Right atrium auricular region (tissue), 2 donors: ENCODE data around the gene PSAPL1. TPM values are rescaled to one million over a fixed set of nuclear protein-coding genes. Genes with fewer than 3 reads are reported as not detected.

Source experiments
- DNase-seq: peaks from one replicate; pipeline ENCODE4 v3.0.0-alpha.2; 2019; ENCODE audit warnings: low spot score
- H3K27ac ChIP-seq, 2 donors: fragments of 200-600 bp; sonication (generic); 1 replicate in 1 of 2; 2 replicates in 1 of 2; pipeline ENCODE4 v1.5.1; 2016 to 2019
- H3K27me3 ChIP-seq, 2 donors: fragments of 200-600 bp; sonication (generic); one replicate each; pipeline versions ENCODE4 v1.5.1 to v1.6.0; 2017 to 2019
- H3K36me3 ChIP-seq: fragments of 200-600 bp; sonication (generic); one replicate; pipeline ENCODE4 v1.5.1; 2016
- H3K4me1 ChIP-seq, 2 donors: fragments of 200-600 bp; sonication (generic); one replicate each; pipeline versions ENCODE4 v1.5.1 to v1.6.0; 2017 to 2019
- H3K4me3 ChIP-seq, 2 donors: fragments of 200-600 bp; sonication (generic); 1 replicate in 1 of 2; 2 replicates in 1 of 2; pipeline ENCODE4 v1.5.1; 2017 to 2019; ENCODE audit warnings: mild to moderate bottlenecking in 1 of 2, moderate library complexity in 1 of 2
- H3K9me3 ChIP-seq, 2 donors: fragments of 200-600 bp; sonication (generic); one replicate each; pipeline ENCODE4 v1.5.1; 2019
- total RNA-seq, 2 donors: library from RNA; depleted of rRNA; stranded (reverse); fragments of >200 nt; gene quantifications; one replicate each; pipeline ENCODE4 v1.1.0, GENCODE V29; 2016
- TF ChIP-seq, protein P1 (sequence below), 2 donors: fragments of 200-600 bp; sonication (generic); IDR thresholded peaks; one replicate each; pipeline ENCODE4 v1.5.1; 2019; ENCODE audit warnings: antibody characterized with exemption in 2 of 2

Gene PSAPL1
- total RNA-seq, 2 donors from 2014 or later, result 0.12 TPM; not detected in 1

DNA sequence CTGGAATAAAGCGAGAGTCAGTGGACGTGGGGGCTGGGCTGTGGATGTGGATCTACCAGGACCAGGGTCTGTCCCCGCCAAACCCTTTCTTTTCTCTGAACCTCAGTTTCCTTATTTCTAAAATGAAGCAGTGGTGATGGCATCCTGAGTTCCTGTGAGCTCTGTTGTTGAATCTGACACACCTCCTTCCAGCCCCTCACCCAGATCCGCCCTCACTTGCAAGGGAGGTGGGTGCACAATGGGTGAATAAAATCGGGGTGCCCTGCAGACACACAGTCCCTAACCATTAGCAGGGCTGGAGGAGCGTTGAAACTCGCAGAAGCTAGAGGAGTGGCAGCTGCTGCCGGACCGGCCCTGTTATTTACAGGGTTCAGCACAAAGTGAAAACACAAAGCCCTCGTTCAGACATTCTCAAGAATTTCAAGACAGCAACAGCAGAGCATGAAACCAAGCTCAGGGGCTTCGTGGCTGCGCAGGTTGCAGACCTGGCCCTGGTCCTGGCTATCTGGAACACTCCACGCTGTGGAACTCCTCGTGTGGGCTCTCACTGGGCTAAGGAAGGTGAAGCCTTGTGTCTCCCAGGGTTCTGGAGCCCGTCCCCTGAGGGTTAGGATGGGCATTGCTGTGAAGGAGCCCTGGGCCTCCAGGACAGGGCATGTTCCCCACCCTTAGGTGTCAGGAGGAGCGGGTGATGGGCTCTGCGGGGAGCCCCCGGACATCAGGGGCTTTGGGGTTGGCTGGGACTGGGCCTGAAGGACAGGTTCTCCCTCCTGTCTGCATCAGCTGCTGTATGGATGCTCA, 42.9 kb downstream of the PSAPL1 start:
- Histone ChIP-seq H3K36me3 (no peaks in the 10 kb centered on the region), H3K27ac (no peak overlapping the region), H3K27me3 (no peaks in the 10 kb centered on the region), H3K4me1 (no peaks in the 10 kb centered on the region), H3K4me3 (no peak overlapping the region), H3K9me3 (no peaks in the 10 kb centered on the region)
- DNase-seq, result no peak
- TF ChIP-seq, protein P1, sequence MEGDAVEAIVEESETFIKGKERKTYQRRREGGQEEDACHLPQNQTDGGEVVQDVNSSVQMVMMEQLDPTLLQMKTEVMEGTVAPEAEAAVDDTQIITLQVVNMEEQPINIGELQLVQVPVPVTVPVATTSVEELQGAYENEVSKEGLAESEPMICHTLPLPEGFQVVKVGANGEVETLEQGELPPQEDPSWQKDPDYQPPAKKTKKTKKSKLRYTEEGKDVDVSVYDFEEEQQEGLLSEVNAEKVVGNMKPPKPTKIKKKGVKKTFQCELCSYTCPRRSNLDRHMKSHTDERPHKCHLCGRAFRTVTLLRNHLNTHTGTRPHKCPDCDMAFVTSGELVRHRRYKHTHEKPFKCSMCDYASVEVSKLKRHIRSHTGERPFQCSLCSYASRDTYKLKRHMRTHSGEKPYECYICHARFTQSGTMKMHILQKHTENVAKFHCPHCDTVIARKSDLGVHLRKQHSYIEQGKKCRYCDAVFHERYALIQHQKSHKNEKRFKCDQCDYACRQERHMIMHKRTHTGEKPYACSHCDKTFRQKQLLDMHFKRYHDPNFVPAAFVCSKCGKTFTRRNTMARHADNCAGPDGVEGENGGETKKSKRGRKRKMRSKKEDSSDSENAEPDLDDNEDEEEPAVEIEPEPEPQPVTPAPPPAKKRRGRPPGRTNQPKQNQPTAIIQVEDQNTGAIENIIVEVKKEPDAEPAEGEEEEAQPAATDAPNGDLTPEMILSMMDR (IDR thresholded peaks at IDR 0.05), result no peak

DNA sequence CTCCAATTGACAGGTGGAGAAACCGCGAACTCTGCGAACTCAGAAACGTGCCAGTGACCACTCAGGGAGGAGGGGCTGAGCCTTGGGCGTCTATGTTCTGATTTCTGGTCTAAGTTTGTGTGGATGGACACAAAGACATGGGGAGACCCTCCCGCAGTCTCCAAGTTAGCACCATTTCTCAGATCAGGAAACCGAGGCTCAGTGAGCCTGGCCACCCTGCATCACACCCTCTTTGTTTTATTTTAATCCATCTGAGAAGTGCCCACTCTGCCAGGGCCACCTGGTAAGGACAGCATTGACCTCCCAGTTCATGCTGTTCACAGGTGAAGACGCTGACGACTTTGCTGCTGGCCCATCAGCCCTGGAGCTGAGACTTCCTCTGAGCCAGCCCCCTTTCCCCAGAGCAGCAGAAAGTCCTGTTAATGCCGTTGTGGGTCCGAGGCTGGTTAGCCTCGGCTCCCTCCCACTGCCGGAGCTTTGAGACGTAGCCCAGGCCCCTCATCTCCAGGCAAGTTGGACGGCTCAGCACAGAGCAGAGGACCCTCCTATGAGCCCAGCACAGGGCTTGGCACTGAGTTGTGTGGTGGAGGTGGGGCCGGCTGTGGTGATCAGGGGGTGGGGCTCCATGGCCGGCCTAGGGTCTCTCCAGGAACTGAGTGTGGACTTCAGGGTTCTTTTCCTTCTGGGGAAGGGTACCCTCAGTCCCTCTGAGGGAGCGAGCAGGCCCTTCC, 43.7 kb downstream of the PSAPL1 start:
- Histone ChIP-seq H3K9me3 (no peaks in the 10 kb centered on the region), H3K36me3 (no peaks in the 10 kb centered on the region), H3K4me3 (no peak overlapping the region), H3K27ac (no peak overlapping the region), H3K27me3 (no peaks in the 10 kb centered on the region), H3K4me1 (no peaks in the 10 kb centered on the region)
- peak; percentile 34 for DNase-seq
- TF ChIP-seq, protein P1 (IDR thresholded peaks at IDR 0.05), result no peak

DNA sequence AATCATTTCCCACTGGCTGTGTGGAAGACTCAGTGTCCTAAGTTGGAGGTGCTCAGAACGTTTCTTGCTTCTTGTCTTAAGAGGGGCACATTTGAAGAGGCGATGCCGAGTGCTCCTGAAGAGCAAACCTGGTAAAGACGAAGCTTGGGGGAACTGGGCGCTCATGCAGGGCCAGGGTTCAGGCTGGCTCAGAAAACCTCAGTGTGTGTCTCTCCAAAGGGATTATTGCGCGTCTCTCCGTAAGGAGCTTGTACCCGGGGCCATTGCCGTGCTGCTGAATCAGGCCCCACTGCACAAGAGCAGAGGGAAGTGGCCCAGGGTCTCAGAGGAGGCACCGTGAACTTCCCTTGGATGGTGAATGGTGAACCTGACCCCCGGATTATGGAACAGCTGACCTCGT, 44.4 kb downstream of the PSAPL1 start:
- no peaks in the 10 kb centered on the region for H3K4me1 ChIP-seq
- H3K36me3 ChIP-seq, result no peaks in the 10 kb centered on the region
- no peak overlapping the region for H3K27ac ChIP-seq
- H3K27me3 ChIP-seq, result no peaks in the 10 kb centered on the region
- peak; percentile 32 for DNase-seq
- no peaks in the 10 kb centered on the region for H3K9me3 ChIP-seq
- TF ChIP-seq, protein P1 (IDR thresholded peaks at IDR 0.05), result no peak
- no peak overlapping the region for H3K4me3 ChIP-seq

DNA sequence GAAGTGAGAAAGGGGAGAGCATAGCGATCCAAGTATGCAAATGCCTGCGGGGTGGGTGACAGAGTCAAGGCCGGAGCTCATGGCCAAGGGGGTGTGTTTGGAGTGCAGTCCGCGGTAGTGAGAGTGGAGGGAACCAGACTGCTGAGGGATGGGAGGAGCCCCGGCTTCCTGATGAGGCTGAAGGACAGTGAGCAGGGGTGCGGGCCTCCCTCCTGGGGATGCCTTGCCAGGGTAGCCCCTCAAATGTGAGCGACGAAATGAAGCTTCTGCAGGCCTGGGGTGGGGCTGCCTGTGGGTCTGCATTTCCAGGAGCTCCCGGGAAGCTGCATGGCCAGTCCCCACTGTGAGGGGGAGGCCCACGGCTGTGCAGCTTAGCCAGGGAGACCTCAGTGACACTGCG, 45.0 kb downstream of the PSAPL1 start:
- Histone ChIP-seq H3K27ac (no peak overlapping the region), H3K4me3 (no peak overlapping the region), H3K27me3 (no peaks in the 10 kb centered on the region), H3K9me3 (no peaks in the 10 kb centered on the region), H3K4me1 (no peaks in the 10 kb centered on the region), H3K36me3 (no peaks in the 10 kb centered on the region)
- DNase-seq, result peak; percentile 28
- TF ChIP-seq, protein P1 (IDR thresholded peaks at IDR 0.05), result no peak

DNA sequence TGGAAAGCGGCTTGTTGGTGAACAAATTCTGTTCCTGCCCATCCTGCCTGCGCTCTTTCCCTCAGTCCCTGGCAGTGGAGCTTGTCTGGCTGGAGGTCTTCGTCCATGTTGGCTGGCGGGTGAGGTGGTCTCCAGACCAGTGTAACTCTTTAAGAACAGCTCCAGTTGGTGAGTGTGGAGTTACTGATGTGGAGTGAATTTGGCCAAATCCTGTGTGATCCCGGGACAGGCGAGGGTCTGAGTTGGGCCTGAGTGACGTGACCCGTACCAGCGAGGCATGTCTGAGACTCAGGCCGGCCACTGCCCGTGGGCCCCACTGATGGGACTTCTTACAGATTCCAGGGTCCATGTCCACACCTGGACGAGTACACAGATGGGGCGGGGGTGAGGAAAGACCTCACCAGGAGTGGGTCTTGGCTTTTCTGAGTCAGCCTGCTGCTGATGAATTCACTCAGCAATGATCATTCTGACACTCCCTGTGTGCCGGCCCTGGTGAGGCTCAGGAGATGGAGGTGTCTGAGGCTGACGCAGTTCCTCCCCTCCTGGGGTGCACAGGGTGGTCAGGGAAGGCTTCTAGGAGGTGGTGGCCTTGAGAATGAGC, 45.5 kb downstream of the PSAPL1 start:
- no peak overlapping the region for H3K4me3 ChIP-seq
- H3K36me3 ChIP-seq, result no peaks in the 10 kb centered on the region
- no peaks in the 10 kb centered on the region for H3K4me1 ChIP-seq
- no peaks in the 10 kb centered on the region for H3K27me3 ChIP-seq
- no peak overlapping the region for H3K27ac ChIP-seq
- TF ChIP-seq, protein P1 (IDR thresholded peaks at IDR 0.05), result no peak
- peak; percentile 51 for DNase-seq
- no peaks in the 10 kb centered on the region for H3K9me3 ChIP-seq
